Stimulated activated CD4-positive, alpha-beta T cell treated with anti-CD3 and anti-CD28 coated beads, Interleukin-12 subunit alpha, Interleukin-12 subunit beta, amount 100 ng/mL, for 48 hours (primary cell): Measurements from ENCODE around the gene MED25.
A peak's percentile ranks its signal among the peaks of the same experiment; 100 is the strongest.

Experiments used
- DNase-seq, 3 donors: peaks; one replicate each; pipeline ENCODE4 v3.0.0-alpha.2; 2020; ENCODE audit warnings: low read depth in 2 of 3, low spot score in 1 of 3

Gene MED25

GRCh38 chr19:49843265-49843664 is 25.2 kb downstream of the MED25 start:
- DNase-seq, result no peak

- DNase-seq, result no peak
Observed at GRCh38 chr19:49844138-49845095, 26.3 kb downstream of the MED25 start.

- no peak for DNase-seq
Observed at GRCh38 chr19:49845414-49845813, 27.3 kb downstream of the MED25 start.

- no peak for DNase-seq
Observed at GRCh38 chr19:49846408-49846807, 28.3 kb downstream of the MED25 start.

GRCh38 chr19:49847731-49848696 is 29.9 kb downstream of the MED25 start:
- DNase-seq, result no peak

- no peak for DNase-seq
Observed at GRCh38 chr19:49848938-49849337, 30.8 kb downstream of the MED25 start.

- DNase-seq, result no peak
Observed at GRCh38 chr19:49849433-49850220, 31.5 kb downstream of the MED25 start.

- DNase-seq, result no peak
Observed at GRCh38 chr19:49850221-49850486, 32.1 kb downstream of the MED25 start.

- DNase-seq, result peak; percentile 83 to 87 (median 86)
Observed at GRCh38 chr19:49850487-49851342, 32.6 kb downstream of the MED25 start, which contains the start of gene PTOV1. Gene PTOV1, plus strand, starts transcription at chr19:49851159.

- DNase-seq, result no peak
Observed at GRCh38 chr19:49851456-49852259, 33.6 kb downstream of the MED25 start.

- no peak for DNase-seq
Observed at GRCh38 chr19:49852631-49853126, 34.6 kb downstream of the MED25 start.

- DNase-seq, result no peak
Observed at GRCh38 chr19:49853852-49854377, 35.8 kb downstream of the MED25 start.

GRCh38 chr19:49854378-49855263 is 36.5 kb downstream of the MED25 start:
- DNase-seq, result no peak

GRCh38 chr19:49855277-49855675 is 37.2 kb downstream of the MED25 start:
- DNase-seq, result no peak

- no peak for DNase-seq
Observed at GRCh38 chr19:49855676-49856573, 37.8 kb downstream of the MED25 start.

GRCh38 chr19:49856574-49857021 is 38.5 kb downstream of the MED25 start:
- no peak for DNase-seq
